Choroid plexus epithelial cell (primary cell): ENCODE data around the gene NUP93.
A peak's percentile ranks its signal among the peaks of the same experiment; 100 is the strongest.

Source experiments
- DNase-seq: peaks from one replicate; pipeline ENCODE4 v3.0.0-alpha.2; 2010; ENCODE audit warnings: low read depth
- H3K4me3 ChIP-seq: 2 replicates; pipeline ENCODE4 v1.5.1; 2011; ENCODE audit warnings: low read depth, mild to moderate bottlenecking, control low read depth, low read length, moderate library complexity
- TF ChIP-seq, protein P1 (sequence below): conservative IDR thresholded peaks from 2 replicates; pipeline ENCODE4 v1.5.1; 2011; ENCODE audit warnings: low read depth, mild to moderate bottlenecking, control low read depth, inconsistent platforms, low read length, moderate library complexity

Gene NUP93

GRCh38 chr16:56722200-56722842 is 7.6 kb upstream of the NUP93 start:
- DNase-seq, result no peak
- H3K4me3 ChIP-seq, result no peak overlapping the region
- TF ChIP-seq, protein P1, sequence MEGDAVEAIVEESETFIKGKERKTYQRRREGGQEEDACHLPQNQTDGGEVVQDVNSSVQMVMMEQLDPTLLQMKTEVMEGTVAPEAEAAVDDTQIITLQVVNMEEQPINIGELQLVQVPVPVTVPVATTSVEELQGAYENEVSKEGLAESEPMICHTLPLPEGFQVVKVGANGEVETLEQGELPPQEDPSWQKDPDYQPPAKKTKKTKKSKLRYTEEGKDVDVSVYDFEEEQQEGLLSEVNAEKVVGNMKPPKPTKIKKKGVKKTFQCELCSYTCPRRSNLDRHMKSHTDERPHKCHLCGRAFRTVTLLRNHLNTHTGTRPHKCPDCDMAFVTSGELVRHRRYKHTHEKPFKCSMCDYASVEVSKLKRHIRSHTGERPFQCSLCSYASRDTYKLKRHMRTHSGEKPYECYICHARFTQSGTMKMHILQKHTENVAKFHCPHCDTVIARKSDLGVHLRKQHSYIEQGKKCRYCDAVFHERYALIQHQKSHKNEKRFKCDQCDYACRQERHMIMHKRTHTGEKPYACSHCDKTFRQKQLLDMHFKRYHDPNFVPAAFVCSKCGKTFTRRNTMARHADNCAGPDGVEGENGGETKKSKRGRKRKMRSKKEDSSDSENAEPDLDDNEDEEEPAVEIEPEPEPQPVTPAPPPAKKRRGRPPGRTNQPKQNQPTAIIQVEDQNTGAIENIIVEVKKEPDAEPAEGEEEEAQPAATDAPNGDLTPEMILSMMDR, result no peak

- DNase-seq, result no peak
- TF ChIP-seq, protein P1, result no peak
- H3K4me3 ChIP-seq, result no peak overlapping the region
Observed at GRCh38 chr16:56724191-56724590, 5.7 kb upstream of the NUP93 start.

DNA sequence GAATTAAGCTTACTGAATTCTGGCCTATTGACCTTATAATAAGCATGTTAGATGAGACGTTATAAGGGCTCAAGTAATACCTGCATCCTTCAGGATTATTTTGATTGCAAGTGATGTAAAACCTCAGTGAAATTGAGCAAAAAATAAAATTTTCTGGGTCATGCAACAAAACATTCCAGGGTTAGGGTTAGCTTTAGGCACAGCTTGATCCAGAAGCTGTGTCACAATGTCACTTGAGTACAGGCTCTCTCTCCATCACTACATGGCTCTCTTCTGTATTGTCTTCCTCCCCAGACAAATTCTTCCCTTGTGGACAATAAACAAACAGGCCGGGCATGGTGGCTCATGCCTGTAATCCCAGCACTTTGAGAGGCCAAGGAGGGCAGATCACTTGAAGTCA is 3.6 kb upstream of the NUP93 start:
- DNase-seq, result no peak
- TF ChIP-seq, protein P1, result no peak
- no peak overlapping the region for H3K4me3 ChIP-seq

DNA sequence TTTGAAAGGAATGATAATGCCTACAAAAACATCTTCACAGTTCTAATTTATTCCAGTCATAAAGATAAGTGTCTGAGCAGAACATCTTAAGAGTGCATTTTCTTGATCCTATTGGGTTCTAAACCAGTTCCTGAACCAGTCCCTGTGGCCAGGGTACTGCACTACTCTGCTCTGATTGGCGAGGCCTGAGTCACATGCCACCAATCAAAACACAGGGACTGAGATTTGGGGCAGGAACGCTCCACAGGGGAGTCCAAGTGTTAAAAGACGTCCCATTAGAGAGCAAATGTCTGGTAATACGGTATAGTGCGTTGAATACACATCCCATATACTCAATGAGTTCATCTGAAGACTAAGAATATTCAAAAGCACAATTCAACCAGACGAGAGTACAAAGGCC is 3.0 kb upstream of the NUP93 start:
- DNase-seq, result no peak
- TF ChIP-seq, protein P1, result no peak

GRCh38 chr16:56728027-56728426 is 1.9 kb upstream of the NUP93 start:
- H3K4me3 ChIP-seq, result no peak overlapping the region
- DNase-seq, result no peak
- TF ChIP-seq, protein P1, result no peak

More for the DNA sequence above, 3.0 kb upstream of the NUP93 start:
- no peak overlapping the region for H3K4me3 ChIP-seq

GRCh38 chr16:56728980-56729734 is 772 bp upstream of the NUP93 start:
- TF ChIP-seq, protein P1, result no peak
- no peak for DNase-seq
- peak overlapping the region; percentile 95 for H3K4me3 ChIP-seq
